ENCODE results near the gene RGS13.

DNA sequence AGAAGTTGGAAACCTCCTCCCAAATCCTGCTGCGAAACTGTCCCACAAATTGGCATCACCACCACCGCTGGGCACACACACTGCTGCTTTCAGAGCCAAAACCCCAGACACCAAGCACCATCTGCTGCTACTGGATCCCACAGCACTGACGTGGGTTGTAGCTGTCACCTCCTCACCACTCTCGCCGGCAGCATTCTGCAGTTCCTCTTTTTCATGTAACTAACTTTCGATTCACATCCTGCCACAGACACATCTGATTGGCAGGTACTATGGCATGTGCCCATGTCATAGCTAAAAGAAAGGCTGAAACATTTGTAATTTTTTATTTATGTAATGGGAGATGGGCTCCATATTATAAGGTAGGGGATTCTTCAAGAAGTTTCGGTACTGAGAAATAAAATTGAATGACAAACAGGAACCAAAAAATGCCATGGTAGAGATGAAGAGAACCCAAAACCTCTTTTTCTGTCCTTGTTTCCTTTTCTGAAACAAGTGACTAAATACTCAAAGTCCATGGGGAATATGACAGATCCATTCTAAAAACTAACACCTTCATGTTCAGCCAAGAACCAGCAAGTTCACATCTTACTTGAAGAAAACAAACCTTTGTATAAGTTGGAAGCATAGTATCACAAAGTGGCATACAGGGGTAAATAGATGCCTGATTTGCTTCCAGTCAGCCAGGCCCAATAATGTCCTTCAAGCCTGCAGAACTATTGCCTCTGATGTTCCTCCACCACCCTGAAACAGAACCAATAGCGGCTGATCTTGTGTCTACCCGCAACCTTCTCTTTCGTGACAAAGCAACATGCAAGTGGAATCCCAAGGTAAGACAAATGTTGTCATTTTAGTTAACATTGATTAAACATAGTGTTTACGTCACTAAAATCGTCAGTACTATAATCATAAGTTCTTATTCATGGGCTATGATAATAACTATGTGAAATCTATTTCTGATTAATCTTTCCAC is 26.6 kb upstream of the RGS13 start:
- TF ChIP-seq CTCF (conservative IDR thresholded peaks at IDR 0.05 in 1 of 2, IDR thresholded peaks at IDR 0.05 in 1 of 2; ENCODE audit: extremely low read depth in 1 of 2, insufficient read depth in 1 of 2, low read depth in 1 of 2, low read length in 2 of 2) (no peak), EZH2 (IDR thresholded peaks at IDR 0.05; ENCODE audit: borderline replicate concordance, low read length) (no peak)

Measured in mammary epithelial cell (primary cell).